AG09309 (cell line): ENCODE data around the gene THY1.

ENCODE experiments used
- DNase-seq: peaks from one replicate; pipeline ENCODE4 v3.0.0-alpha.2; 2010; ENCODE audit warnings: low read depth
- H3K4me3 ChIP-seq: 2 replicates; pipeline ENCODE4 v1.5.1; 2011; ENCODE audit warnings: mild to moderate bottlenecking, low read depth, low read length, moderate library complexity; ENCODE audit not compliant: control insufficient read depth
- CTCF ChIP-seq: IDR thresholded peaks from 2 replicates; pipeline ENCODE4 v1.5.1; 2011; ENCODE audit warnings: mild to moderate bottlenecking, low read depth, low read length, inconsistent platforms; ENCODE audit not compliant: insufficient read depth, control insufficient read depth; ENCODE audit errors: missing control alignments

Gene THY1

GRCh38 chr11:119380160-119380826, 42.7 kb downstream of the THY1 start:
- no peak for TF ChIP-seq CTCF
- no peak for DNase-seq
- no peak overlapping the region for H3K4me3 ChIP-seq

- TF ChIP-seq CTCF = no peak
- no peak for DNase-seq
- no peak overlapping the region for H3K4me3 ChIP-seq
Observed at GRCh38 chr11:119378851-119379465, 44.0 kb downstream of the THY1 start.

- no peak for DNase-seq
- TF ChIP-seq CTCF = no peak
- H3K4me3 ChIP-seq = no peak overlapping the region
Observed at GRCh38 chr11:119377961-119378667, 44.9 kb downstream of the THY1 start.

- TF ChIP-seq CTCF = no peak
- no peak overlapping the region for H3K4me3 ChIP-seq
- no peak for DNase-seq
Observed at GRCh38 chr11:119377112-119377901, 45.7 kb downstream of the THY1 start.

GRCh38 chr11:119376197-119376847, 46.6 kb downstream of the THY1 start:
- no peak for DNase-seq
- no peak overlapping the region for H3K4me3 ChIP-seq
- TF ChIP-seq CTCF = no peak
